ENCODE data around the gene ACOX3. TPM values are rescaled to one million over a fixed set of nuclear protein-coding genes. Genes with fewer than 3 reads are reported as not detected.
"Not testable (repeated sequence)": the region's sequence is repeated elsewhere in the genome, so short reads cannot be mapped to it uniquely, and the experiment has no call there.

The ACOX3 gene
- polyA plus RNA-seq, 4 donors: 15.0 to 17.5 (median 15.7) TPM

DNA sequence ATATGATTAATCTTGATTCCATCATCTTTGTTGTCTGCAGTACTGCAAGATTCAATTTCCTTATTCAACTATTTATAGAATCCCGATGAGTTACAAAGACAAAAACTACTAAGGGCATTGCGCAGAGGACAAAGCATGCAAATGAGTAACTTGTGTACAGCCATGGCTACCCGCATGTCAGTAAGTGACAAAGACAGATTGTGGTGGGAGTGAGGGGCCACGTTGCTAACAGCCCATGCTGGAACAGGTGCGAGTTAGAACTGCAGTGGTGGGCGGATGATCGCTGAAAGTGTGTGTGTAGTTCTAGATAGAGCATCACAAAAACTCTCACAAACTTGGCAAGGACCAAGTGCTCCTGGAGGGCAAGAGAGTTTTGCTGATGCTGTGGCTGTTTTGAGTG, 49.5 kb downstream of the ACOX3 start:
- DNase-seq (ENCODE audit: low read depth in 4 of 4, low spot score in 3 of 4): no peak

DNA sequence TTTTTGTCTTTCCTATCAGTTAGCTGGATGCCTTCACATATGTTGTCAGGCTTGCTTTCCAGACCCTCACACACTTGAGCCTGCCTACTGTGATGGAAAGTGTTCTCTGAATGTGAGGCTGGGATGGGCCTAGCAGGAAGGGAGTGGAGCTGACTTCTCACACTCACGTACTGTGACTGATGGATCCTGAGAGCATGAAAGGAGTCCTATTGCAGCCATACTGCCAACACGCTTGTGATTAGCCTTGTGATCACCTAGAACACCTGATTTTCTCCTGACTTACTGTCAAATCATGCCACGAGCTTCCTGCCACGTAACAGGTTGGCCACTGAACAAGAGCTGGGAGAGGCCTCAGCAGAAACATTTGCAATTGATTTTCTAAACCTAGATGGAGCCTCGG, 49.9 kb downstream of the ACOX3 start:
- DNase-seq (ENCODE audit: low read depth in 4 of 4, low spot score in 3 of 4): no peak

DNA sequence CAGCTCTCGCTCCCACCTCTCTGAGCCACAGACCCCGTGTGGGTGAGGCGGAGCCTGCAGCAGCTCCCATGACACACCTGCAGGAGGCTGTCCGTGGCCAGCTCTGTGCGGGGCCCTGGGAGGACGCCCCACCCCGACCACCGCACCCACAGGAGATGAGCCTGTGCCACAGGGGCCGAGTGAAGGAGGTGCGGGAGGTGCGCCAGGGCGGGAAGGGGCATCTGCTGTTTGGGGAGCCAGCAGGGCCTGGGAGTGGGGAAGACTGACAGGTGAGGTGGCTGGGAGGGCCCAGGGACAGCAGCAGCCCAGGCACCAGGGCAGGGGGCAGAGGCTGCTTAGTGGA, 52.0 kb downstream of the ACOX3 start:
- no peak for DNase-seq (ENCODE audit: low read depth in 4 of 4, low spot score in 3 of 4)

DNA sequence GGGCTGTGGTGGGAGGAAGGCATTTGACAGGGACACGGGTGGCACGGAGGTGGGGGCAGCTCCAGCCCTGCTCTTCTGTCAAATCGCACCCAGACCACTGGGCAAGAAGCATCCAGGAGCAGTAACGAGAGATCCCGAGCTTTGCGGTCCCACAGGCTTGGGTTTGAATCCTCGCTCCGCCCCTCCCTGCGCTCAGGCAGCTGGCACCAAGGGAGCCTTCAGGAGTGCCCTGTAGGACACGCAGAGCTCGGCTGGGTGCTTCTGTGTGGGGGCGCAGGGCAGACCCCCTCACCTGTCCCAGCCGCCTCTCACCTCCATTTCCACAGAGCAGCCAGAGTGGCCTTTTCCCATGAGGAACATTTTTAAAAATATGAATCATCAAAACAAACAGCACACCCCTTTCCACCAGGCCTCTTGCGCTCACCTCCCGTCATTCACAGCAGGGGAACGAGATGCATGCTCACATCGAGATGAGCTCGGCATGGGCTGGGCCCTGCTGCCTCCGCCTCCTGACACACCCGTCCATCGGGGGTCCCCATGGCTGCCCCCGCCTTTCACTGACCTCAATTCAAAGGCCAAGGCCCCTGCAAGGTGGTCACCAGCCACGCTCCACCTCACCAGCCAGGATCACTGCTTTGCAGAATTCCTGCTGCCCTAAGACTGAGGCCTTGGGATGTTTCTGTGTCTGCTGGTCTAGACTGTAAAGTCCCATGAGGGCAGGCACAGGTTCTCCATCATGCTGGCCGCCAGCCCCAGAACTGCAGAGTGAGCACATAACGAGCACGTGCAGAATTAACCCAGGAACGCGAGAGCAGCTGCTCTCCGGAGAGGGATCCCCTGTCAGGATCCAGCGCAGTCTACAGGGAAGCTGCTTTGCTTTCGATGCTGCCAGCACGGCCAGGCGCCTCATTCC, 52.7 kb downstream of the ACOX3 start:
- DNase-seq (ENCODE audit: low read depth in 4 of 4, low spot score in 3 of 4): no peak

DNA sequence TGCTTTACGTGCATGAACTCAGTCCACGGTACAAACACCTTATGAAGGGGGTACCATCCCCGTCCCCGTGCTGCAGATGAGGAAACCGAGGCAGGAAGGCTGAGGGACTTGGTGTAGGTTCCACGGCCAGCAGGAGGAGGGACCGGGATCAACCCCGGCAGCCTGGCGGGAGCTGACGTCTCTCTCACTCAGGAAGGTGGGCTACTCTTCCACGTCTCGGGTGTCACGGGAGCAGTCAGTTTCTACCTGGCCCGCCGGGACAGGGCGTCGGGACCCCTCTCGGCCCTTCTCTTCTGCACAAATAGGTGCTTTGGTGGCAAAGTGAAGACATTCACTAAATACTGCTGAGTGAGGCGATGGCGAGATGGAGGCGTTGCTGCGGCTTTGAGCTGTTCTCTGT, 53.3 kb downstream of the ACOX3 start:
- no peak for DNase-seq (ENCODE audit: low read depth in 4 of 4, low spot score in 3 of 4)

DNA sequence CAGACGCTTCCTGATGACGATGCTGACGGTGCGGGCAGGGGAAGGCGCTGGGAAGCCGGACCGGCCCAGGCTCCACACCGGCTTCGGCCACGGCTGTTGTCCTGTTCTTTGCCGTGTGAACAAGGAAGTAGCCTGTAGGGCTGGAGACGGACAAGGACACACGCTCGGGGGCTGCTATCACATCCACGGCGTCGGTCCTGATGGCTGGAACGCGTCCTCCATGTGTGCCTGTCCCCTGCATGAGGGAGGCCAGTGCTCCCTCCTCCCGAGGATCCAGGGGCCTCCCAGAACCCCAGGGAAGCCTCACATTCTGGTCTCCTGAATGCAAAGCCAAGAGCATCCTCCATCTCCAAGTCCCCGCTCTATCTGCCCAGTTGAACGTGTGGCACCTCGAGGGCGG, 53.8 kb downstream of the ACOX3 start:
- DNase-seq (ENCODE audit: low read depth in 4 of 4, low spot score in 3 of 4): no peak

DNA sequence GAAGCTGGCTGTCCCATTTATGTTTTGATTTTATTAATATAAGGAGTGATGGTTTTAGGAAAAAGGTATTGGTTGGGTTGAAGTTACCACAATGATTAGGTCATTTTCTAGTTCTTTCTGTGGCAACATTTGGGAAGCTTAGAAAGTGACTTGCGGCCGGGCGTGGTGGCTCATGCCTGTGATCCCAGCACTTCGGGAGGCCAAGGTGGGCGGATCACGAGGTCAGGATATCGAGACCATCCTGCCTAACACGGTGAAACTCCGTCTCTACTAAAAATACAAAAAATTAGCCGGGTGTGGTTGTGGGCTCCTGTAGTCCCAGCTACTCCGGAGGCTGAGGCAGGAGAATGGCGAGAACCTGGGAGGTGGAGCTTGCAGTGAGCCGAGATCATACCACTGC, 54.4 kb downstream of the ACOX3 start:
- not testable (repeated sequence) for DNase-seq (ENCODE audit: low read depth in 4 of 4, low spot score in 3 of 4)

DNA sequence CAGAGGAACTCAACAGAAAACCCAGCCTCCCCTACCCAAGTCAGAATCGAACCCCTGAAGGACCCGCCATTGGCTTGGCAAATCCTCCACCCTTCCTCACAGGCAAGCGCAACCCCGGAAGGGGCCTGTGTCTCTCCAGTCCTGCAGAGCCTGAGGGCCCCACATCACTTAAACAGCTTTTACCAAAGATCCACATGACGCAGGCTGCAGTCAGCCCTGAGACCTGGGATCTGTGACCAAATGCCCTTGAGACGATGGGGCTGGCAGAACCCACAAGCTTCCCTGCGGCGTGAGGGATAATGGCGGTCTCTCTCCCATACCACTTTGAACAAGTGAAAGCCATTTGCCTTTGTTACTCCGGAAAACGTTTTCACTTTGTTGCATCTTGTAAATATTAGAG, 54.9 kb downstream of the ACOX3 start:
- DNase-seq (ENCODE audit: low read depth in 4 of 4, low spot score in 3 of 4): no peak

DNA sequence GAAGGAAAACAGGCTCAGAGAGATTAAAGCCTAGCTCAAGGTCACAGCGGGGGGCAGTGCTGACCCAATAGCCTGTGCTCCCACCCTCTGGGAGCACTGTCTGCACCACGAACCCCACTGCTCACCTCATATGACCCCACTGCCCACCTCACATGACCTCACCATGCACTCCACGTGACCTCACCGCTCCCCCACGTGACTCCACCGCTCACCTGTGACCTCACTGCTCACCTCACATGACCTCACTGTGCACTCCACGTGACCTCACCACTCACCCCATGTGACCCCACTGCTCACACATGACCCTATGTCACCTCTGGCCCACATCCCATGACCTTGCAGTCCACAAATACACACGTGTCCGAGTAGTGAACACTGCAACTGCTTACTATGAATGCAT, 55.4 kb downstream of the ACOX3 start:
- no peak for DNase-seq (ENCODE audit: low read depth in 4 of 4, low spot score in 3 of 4)

DNA sequence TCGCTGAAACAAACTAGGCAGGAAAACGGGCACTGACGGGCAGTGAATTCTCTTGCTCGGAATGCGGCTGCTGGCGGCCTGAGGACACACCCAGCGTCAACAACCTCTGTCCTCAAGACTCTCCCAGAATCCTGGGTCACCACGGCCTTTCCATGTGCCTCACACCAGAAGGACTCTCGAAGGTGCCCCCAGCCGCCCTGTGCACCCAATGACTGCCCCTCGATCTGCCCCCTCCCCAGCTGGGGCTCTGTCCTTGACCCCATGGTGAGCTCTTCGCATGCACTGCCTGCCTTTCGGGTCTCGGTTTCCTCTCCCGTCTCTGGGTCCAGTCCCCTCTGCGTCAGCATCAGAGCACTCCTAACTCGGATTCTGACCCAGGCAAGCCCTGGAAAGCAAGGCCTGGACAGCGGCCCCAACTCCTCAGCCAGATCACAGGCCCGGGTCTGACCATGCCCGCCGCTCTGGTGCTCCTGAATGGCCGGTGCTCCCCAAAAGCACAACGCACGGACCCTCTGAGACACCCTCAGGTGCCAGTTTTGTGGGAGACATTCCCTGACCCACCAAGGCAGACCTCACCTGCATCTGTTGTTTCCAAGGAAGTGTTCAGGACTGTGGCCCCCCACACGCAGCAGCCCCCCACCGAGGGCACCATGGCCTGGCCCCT, 56.0 kb downstream of the ACOX3 start:
- no peak for DNase-seq (ENCODE audit: low read depth in 4 of 4, low spot score in 3 of 4)

DNA sequence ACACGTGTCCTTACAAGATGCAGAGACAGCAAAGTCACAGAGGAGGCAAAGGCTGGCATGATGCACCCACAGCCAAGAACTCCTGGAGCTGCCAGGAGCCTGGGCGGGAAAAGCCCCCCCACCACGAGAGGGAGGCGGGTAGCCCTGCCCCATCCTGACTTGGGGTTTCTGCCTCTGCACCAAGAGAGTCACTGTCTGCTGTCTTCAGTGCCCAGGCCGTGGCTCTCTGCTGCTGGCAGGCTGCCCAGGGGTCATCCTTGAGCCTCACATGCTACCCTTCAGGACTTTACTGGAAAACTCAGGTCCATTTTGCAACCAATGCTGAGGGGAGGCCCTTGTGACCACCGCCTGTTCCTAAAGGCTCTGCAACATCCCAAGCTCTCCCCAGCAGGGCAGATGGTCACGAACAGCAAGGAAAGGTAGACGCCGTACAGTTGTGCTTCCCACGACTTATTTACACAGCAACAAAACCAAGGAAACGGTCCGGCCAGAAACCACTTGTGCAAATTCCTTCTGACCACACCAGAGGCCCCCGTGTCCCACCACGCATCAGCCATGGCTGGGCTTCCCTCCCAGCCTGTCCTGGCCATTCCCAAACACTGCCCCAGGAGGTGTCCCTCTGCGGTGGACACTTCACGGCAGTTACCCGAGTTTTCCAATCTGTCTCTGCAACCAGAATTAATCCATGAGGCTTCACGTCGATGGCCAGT, 56.9 kb downstream of the ACOX3 start:
- no peak for DNase-seq (ENCODE audit: low read depth in 4 of 4, low spot score in 3 of 4)

DNA sequence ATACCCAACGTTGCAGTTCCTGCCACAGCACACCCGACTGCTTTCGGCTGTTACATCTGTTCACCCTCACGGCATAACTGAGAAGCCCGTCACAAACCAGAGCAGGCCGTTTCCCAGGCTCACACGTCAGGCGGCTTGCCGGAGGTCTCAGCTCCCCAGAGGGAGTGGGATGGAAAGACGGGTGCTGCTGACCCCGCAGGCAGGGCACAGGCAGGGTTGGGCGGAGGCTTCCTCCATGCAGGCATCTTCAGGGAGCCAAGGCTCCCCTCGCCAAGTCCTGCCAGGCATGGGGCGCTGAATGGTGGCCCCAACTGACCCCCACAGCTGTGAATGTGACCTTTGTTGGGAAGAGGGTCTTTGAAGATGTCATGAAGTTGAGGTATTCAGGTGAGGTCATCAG, 57.5 kb downstream of the ACOX3 start:
- DNase-seq (ENCODE audit: low read depth in 4 of 4, low spot score in 3 of 4): no peak

DNA sequence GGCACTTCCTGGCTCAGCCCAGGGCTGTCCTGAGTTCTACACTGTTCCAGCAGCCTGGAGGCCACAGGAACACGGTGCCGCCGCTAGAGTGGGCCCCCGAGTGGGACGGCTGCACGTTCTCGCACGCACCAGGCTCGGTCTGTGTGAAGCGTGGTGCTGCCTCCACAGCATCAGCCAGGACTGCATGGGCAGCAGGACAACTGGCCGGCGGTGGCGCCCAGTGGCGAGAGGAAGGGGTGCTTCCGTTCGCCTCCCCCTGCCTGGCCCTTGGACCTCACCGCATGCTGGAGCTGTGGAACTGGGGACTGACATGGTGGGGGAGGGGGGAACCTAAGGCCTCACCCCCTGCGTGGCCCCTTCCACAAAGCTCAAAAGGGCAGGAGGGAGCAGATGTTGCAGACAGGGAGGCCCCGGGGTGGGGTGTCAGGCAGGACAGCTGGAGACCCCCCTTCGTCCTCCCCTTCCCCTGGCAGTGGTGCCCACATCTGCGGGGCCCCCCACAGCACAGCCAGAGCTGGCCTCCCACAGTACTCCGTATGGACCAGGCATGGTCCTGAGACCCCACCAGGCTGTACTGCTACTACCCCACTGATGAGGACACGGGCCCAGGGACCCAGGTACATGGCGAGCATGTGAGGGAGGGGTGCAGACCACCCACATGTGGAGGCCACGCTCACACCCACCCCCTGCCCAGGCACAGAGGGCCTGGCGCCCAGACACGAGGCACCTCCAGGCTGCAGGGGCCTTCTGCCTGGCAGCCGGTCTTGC, 58.5 kb downstream of the ACOX3 start:
- no peak for DNase-seq (ENCODE audit: low read depth in 4 of 4, low spot score in 3 of 4)

DNA sequence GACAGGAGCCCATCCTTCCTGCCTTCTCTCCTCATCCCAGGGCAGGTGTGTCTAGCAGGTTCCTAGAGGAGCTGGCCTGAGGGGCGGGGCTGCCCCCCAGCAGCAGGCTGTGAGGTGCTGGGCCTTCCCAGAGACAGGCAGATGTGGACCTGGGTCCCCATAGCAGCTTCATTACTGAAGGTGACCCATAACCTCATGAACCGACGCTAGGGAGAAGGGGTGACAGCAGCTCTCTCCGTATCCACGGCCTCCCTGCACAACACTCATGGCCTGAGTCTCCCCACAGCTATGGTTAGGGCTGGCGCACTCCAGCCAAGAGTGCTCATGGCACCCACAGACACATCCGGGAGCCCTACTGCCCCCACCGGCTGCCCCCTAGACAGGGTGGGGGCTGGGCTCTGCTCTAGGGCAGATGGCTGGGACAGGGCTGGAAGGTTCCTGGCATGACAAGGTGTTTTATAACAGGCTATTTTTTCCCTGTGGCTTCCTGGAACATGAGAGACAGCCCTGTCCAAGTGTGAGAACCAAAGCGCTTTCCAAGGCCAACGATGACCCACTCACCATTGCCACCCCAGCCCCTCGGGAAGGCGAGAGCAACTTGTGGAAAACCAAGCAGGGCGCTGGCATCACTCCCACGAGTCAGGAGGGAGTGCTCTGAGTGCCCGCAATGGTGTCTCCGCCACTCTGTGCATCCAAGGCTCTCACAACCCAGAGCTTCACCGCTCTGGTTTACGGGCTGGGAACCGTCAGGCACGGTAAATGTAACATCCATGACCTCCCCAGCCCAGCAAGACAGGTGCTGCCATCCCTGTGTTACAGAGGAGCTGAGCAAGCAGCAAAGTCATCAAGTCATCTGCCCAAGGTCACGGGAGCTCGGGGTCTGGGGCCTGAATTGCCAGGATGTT, 59.8 kb downstream of the ACOX3 start:
- no peak for DNase-seq (ENCODE audit: low read depth in 4 of 4, low spot score in 3 of 4)

DNA sequence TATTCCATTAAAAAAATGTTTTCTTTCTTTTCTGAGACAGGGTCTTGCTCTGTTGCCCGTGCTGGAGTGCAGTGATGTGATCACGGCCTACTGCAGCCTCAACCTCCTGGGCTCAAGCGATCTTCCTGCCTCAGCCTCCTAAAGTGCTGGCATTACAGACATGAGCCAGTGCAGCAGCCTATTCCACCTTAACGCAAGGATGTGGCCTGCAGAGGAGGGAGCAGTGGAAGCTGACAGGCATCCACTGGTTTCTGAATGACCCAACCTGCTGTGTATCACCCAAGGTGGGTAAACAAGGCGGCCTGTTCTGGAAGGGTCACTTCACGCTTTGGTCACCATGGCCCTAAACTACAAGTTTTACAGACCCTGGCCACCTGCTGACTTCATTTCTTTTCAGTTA, 60.8 kb downstream of the ACOX3 start:
- DNase-seq (ENCODE audit: low read depth in 4 of 4, low spot score in 3 of 4): no peak

DNA sequence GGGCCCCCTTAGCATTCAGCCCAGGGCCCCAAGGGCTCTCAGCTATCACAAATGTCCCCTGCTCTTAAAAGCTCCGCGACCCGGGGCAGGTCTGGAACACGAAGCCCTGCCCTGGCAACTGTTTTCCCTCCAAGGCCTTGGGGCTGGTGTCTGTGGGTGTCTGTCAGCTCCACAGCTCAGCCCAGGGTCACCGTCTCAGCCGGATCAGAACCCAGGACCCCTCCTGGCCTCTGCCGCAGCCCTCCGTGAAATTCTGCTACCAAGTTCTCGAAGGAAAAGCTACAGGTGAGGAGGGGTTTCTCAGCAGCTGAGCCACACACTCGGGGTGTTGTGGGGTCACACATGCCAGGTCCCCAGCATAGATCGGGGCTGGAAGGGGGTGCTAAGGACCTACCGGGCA, 61.2 kb downstream of the ACOX3 start:
- no peak for DNase-seq (ENCODE audit: low read depth in 4 of 4, low spot score in 3 of 4)

DNA sequence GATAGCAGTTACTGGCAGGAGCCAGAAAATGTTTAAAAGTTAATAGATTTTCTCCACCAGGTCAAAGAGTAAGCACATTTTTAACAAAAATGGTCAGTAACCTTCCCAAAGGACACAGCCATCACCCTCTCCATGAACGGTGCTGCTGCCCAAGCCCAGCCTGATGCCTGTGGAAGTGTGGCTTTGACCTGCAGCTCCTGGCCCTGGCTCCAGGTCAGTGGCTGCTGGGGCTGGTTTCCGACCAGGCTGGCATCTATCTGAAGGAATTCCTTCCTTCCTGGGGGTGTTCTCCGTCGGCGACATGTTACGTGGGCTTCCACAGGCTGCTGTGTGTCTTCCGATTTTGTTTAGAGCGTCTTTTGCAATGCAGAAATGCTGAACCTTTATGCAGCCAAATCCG, 61.7 kb downstream of the ACOX3 start:
- DNase-seq (ENCODE audit: low read depth in 4 of 4, low spot score in 3 of 4): no peak

DNA sequence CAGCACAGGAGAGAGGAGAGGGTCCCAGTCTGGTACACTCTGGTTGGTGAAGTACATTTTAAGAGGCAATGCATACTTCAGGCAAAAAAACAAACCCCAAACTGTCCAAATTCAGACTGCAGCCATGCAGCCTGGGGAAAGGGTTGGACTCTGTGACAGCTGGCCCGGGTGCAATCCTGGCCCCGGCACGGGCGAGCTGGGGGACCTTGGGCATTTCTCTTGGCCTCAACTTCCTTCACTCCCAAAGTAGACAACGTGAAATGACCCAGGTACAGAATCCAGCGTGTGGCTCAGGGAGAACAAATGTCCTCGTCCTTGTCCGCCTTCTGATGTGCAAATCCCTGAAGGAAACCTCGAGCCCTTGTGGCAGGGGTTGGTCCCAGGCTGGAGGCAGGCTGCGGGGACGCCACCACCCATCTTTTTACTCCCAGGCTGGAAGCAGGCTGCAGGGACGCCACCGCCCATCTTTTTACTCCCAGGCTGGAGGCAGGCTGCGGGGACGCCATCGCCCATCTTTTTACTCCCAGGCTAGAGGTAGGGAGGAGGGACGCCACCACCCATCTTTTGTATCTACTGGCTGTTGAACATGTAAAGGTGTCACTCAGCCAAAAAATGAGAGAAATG, 62.3 kb downstream of the ACOX3 start:
- DNase-seq (ENCODE audit: low read depth in 4 of 4, low spot score in 3 of 4): no peak
